ENCODE results near the gene RALGAPB.
"Not testable (repeated sequence)": the region's sequence is repeated elsewhere in the genome, so short reads cannot be mapped to it uniquely, and the experiment has no call there.

Gene RALGAPB

GRCh38 chr20:38579921-38580320 is 107.3 kb downstream of the RALGAPB start:
- DNase-seq (ENCODE audit: low read depth, low spot score): no peak
- no peak overlapping the region for H3K27ac ChIP-seq

GRCh38 chr20:38581013-38581412 is 108.4 kb downstream of the RALGAPB start, which contains the start of gene ADIG:
Gene ADIG, plus strand, starts transcription at chr20:38581197. Its CDS starts 54 bp downstream, at chr20:38581251.
- H3K27ac ChIP-seq: no peak within 1 kb of the TSS
- DNase-seq (ENCODE audit: low read depth, low spot score): no peak

GRCh38 chr20:38581830-38582358 is 109.3 kb downstream of the RALGAPB start:
- no peak for DNase-seq (ENCODE audit: low read depth, low spot score)
- H3K27ac ChIP-seq: no peak overlapping the region

GRCh38 chr20:38583306-38583705 is 110.7 kb downstream of the RALGAPB start:
- no peak for DNase-seq (ENCODE audit: low read depth, low spot score)
- H3K27ac ChIP-seq: no peak overlapping the region

GRCh38 chr20:38584099-38584763 is 111.6 kb downstream of the RALGAPB start:
- DNase-seq (ENCODE audit: low read depth, low spot score): no peak
- H3K27ac ChIP-seq: no peak overlapping the region

- H3K27ac ChIP-seq: no peak overlapping the region
- DNase-seq (ENCODE audit: low read depth, low spot score): no peak
These were observed 112.9 kb downstream of the RALGAPB start for GRCh38 chr20:38585404-38586180.

- no peak for DNase-seq (ENCODE audit: low read depth, low spot score)
- no peak overlapping the region for H3K27ac ChIP-seq
These were observed 113.5 kb downstream of the RALGAPB start for GRCh38 chr20:38586181-38586525.

- no peak for DNase-seq (ENCODE audit: low read depth, low spot score)
- H3K27ac ChIP-seq: no peak overlapping the region
These were observed 115.7 kb downstream of the RALGAPB start for GRCh38 chr20:38588303-38588702.

GRCh38 chr20:38589351-38589750 is 116.7 kb downstream of the RALGAPB start:
- no peak for DNase-seq (ENCODE audit: low read depth, low spot score)
- H3K27ac ChIP-seq: no peak overlapping the region

GRCh38 chr20:38589967-38590675 is 117.5 kb downstream of the RALGAPB start:
- DNase-seq (ENCODE audit: low read depth, low spot score): no peak
- no peak overlapping the region for H3K27ac ChIP-seq

- no peak for DNase-seq (ENCODE audit: low read depth, low spot score)
- H3K27ac ChIP-seq: no peak overlapping the region
These were observed 118.2 kb downstream of the RALGAPB start for GRCh38 chr20:38590676-38591473.

- H3K27ac ChIP-seq: no peak overlapping the region
- DNase-seq (ENCODE audit: low read depth, low spot score): no peak
These were observed 119.1 kb downstream of the RALGAPB start for GRCh38 chr20:38591474-38592410.

GRCh38 chr20:38592411-38592790 is 119.8 kb downstream of the RALGAPB start:
- H3K27ac ChIP-seq; DNase-seq (ENCODE audit: low read depth, low spot score): not testable (repeated sequence)

- H3K27ac ChIP-seq; DNase-seq (ENCODE audit: low read depth, low spot score): not testable (repeated sequence)
These were observed 121.6 kb downstream of the RALGAPB start for GRCh38 chr20:38594281-38594680.

GRCh38 chr20:38595886-38596285 is 123.2 kb downstream of the RALGAPB start:
- not testable (repeated sequence) for H3K27ac ChIP-seq; DNase-seq (ENCODE audit: low read depth, low spot score)

GRCh38 chr20:38599410-38599882 is 126.8 kb downstream of the RALGAPB start:
- peak overlapping the region; percentile 40 for H3K27ac ChIP-seq
- DNase-seq (ENCODE audit: low read depth, low spot score): peak; percentile 16

GRCh38 chr20:38600057-38600456 is 127.4 kb downstream of the RALGAPB start:
- H3K27ac ChIP-seq: peak overlapping the region; percentile 40
- no peak for DNase-seq (ENCODE audit: low read depth, low spot score)

GRCh38 chr20:38601216-38602184 is 128.9 kb downstream of the RALGAPB start, which contains the start of gene ARHGAP40:
Gene ARHGAP40, plus strand, starts transcription at chr20:38601809.
- H3K27ac ChIP-seq: no peak within 1 kb of the TSS
- no peak for DNase-seq (ENCODE audit: low read depth, low spot score)

All from epithelial cell of prostate (primary cell).